Measurements from ENCODE around the gene SLAMF6. TPM values are rescaled to one million over a fixed set of nuclear protein-coding genes. Genes with fewer than 3 reads are reported as not detected.

Gene SLAMF6
- total RNA-seq, 2 donors from 2014 or later, result 1.2 to 5.6 TPM

DNA sequence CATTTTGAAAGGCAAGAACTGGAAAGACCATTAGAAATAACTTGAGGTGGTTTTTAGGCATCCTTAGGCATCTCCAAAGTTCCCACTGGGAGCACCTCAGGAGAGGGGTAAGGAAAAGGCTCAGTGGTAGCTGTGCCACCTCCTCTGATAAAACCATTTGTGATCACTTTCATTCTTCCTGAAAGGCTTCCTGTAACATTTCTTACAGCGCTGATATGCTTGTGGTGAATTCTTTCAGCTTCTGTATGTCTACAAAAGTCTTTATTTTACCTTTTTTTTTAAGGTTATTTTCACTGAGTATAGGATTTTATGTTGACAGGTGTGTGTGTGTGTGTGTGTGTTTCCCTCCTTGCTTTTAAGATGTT is 67.9 kb downstream of the SLAMF6 start:
- ATAC-seq (ENCODE audit: insufficient number of reproducible peaks, low FRiP score, low read depth), result no peak
- TF ChIP-seq, protein P1, sequence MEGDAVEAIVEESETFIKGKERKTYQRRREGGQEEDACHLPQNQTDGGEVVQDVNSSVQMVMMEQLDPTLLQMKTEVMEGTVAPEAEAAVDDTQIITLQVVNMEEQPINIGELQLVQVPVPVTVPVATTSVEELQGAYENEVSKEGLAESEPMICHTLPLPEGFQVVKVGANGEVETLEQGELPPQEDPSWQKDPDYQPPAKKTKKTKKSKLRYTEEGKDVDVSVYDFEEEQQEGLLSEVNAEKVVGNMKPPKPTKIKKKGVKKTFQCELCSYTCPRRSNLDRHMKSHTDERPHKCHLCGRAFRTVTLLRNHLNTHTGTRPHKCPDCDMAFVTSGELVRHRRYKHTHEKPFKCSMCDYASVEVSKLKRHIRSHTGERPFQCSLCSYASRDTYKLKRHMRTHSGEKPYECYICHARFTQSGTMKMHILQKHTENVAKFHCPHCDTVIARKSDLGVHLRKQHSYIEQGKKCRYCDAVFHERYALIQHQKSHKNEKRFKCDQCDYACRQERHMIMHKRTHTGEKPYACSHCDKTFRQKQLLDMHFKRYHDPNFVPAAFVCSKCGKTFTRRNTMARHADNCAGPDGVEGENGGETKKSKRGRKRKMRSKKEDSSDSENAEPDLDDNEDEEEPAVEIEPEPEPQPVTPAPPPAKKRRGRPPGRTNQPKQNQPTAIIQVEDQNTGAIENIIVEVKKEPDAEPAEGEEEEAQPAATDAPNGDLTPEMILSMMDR (IDR thresholded peaks at IDR 0.05), result no peak
- no peak overlapping the region for H3K27ac ChIP-seq

DNA sequence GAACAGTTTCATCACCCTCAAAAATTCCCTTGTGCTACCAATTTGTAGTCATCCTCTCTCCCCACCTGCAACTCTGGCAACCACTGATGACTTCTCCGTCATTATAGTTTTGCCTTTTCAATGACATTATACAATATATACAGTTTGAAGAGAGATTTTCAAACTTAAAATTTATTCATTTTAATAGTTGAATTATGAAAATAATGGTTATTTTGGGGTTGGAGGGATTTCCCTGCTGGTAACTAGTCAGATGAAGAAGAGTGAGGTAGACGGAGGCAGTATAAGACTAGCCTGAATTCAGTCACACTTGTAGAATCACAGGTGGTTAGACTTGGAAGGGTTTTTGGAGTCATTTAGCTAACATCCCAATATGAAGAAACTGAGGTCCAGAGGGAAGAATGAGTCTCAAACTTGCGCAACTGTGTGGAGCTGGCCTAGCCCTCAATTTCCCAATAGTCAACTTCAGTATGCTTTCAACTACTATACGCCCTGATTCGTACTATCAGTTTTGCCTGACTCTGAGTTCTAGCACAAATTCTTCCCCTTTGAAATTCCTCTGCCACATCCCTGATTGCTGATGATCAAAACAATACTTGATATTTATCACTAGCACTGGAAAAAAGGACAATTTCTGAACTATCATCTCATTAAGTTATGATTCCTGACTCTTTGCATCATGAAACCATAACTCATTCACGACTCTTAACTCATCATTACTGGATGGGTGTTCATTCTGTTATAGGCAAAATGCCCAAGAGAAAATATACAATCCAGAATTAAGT is 68.5 kb downstream of the SLAMF6 start:
- no peaks in the 10 kb centered on the region for H3K9me3 ChIP-seq
- no peak for ATAC-seq (ENCODE audit: insufficient number of reproducible peaks, low FRiP score, low read depth)
- H3K36me3 ChIP-seq, result no peaks in the 10 kb centered on the region
- DNase-seq (ENCODE audit: low spot score), result no peak
- no peaks in the 10 kb centered on the region for H3K27me3 ChIP-seq (replicated peaks; ENCODE audit: insufficient read depth)
- H3K4me3 ChIP-seq, result no peak overlapping the region
- TF ChIP-seq, protein P1 (IDR thresholded peaks at IDR 0.05), result no peak
- H3K4me1 ChIP-seq (ENCODE audit: control insufficient read depth in 1 of 2, low read depth in 2 of 2), result no peaks in the 10 kb centered on the region
- no peak overlapping the region for H3K27ac ChIP-seq

More for the DNA sequence above, 67.9 kb downstream of the SLAMF6 start:
- no peaks in the 10 kb centered on the region for H3K36me3 ChIP-seq
- no peak for DNase-seq (ENCODE audit: low spot score)
- no peaks in the 10 kb centered on the region for H3K9me3 ChIP-seq
- no peaks in the 10 kb centered on the region for H3K27me3 ChIP-seq (replicated peaks; ENCODE audit: insufficient read depth)
- H3K4me3 ChIP-seq, result no peak overlapping the region
- no peaks in the 10 kb centered on the region for H3K4me1 ChIP-seq (ENCODE audit: control insufficient read depth in 1 of 2, low read depth in 2 of 2)

DNA sequence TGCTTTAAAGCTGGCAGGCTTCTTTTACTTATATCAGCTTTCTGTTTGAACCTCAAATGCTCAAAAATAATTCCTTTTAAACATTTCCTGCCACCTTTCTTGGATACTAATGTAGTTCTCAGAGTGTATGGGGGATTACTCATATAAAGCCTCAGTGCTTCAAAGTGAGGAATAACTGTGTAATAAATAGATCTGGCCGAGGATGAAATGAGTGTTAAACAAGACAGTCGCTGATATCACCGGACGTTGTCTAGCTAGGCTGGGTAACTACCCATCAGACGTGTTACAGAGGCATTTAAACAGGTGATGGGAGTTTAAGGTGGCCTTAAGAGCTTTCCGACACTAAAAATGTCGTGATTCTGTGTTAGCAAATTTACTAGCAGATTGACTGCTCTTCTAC is 69.6 kb downstream of the SLAMF6 start:
- H3K27ac ChIP-seq, result no peak overlapping the region
- H3K4me1 ChIP-seq (ENCODE audit: control insufficient read depth in 1 of 2, low read depth in 2 of 2), result no peaks in the 10 kb centered on the region
- H3K36me3 ChIP-seq, result no peaks in the 10 kb centered on the region
- DNase-seq (ENCODE audit: low spot score), result no peak
- TF ChIP-seq, protein P1 (IDR thresholded peaks at IDR 0.05), result no peak
- H3K4me3 ChIP-seq, result no peak overlapping the region
- no peak for ATAC-seq (ENCODE audit: insufficient number of reproducible peaks, low FRiP score, low read depth)
- no peaks in the 10 kb centered on the region for H3K27me3 ChIP-seq (replicated peaks; ENCODE audit: insufficient read depth)
- no peaks in the 10 kb centered on the region for H3K9me3 ChIP-seq

DNA sequence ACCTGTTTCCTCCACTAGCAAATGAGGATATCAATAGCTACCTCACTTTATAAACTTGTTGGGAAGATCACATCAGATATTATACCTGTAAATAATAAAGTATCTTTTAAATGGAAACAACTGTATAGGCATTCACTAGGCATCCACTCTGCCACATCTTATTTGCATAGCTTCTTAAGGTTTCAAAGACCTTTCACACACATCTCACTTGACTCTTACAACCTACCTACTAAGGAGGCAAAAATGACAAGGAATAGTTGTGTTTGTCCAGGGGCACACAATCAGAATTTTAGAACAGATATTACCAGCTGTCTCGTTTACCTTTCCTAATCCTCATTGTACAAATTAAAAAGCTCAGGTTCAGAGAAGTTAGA is 71.2 kb downstream of the SLAMF6 start:
- Histone ChIP-seq H3K4me3 (no peak overlapping the region), H3K27me3 (replicated peaks; ENCODE audit: insufficient read depth) (no peaks in the 10 kb centered on the region), H3K9me3 (no peaks in the 10 kb centered on the region), H3K27ac (no peak overlapping the region), H3K4me1 (ENCODE audit: control insufficient read depth in 1 of 2, low read depth in 2 of 2) (no peaks in the 10 kb centered on the region), H3K36me3 (no peaks in the 10 kb centered on the region)
- ATAC-seq (ENCODE audit: insufficient number of reproducible peaks, low FRiP score, low read depth) (no peak), DNase-seq (ENCODE audit: low spot score) (no peak)
- TF ChIP-seq, protein P1 (IDR thresholded peaks at IDR 0.05), result no peak

DNA sequence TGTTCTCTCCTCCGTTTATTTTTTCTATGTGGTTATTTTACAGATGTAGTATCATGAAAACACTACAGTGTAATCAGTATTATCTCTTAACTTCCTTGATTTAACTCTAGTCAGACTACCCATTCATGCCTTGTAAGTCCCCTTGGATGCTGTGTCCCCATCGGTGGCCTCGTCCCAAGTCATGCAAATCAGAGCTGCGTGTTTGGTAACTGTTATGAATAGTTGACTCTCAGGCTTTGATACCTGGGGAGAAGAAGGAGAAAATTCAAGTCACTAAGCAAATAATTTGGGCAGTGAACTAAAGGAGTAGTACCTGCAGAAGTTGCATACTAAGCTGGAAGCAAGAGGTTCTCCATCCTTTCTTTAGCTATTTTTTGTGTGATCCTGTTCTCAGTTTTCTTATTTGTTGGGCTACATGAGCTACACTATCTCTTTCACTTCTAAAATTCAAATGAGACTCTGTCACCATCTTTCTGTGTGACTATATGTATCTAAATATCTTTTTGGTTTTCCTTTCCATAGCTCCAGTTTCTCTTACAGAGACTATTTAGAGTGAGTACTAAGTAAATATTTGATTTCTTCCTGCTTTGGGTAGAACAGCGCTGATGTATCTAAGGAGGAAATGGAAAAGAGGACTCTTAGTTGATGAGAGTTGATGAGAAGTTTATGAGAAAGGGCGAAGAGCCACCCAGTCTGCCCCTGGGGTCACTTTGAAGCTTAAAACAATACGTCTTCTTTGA is 71.8 kb downstream of the SLAMF6 start:
- ATAC-seq (ENCODE audit: insufficient number of reproducible peaks, low FRiP score, low read depth), result no peak
- no peak overlapping the region for H3K27ac ChIP-seq

More for the DNA sequence above, 71.8 kb downstream of the SLAMF6 start:
- Histone ChIP-seq H3K4me3 (no peak overlapping the region), H3K4me1 (ENCODE audit: control insufficient read depth in 1 of 2, low read depth in 2 of 2) (no peaks in the 10 kb centered on the region), H3K9me3 (no peaks in the 10 kb centered on the region), H3K36me3 (no peaks in the 10 kb centered on the region), H3K27me3 (replicated peaks; ENCODE audit: insufficient read depth) (no peaks in the 10 kb centered on the region)
- TF ChIP-seq, protein P1 (IDR thresholded peaks at IDR 0.05), result no peak
- no peak for DNase-seq (ENCODE audit: low spot score)
